ENCODE data around the gene CLEC9A. TPM values are rescaled to one million over a fixed set of nuclear protein-coding genes. Genes with fewer than 3 reads are reported as not detected.

Gene CLEC9A
- total and polyA plus RNA-seq, 3 donors from 2014 or later: 2.6 to 6.3 (median 5.4) TPM

GRCh38 chr12:10068644-10069043 lies 38.2 kb downstream of the CLEC9A start:
- Histone ChIP-seq H3K27ac (peak overlapping the region in 1 of 2 donors; percentile 62), H3K4me1 (no peaks in the 10 kb centered on the region), H3K9me3 (no peaks in the 10 kb centered on the region), H3K4me3 (no peak overlapping the region), H3K27me3 (no peaks in the 10 kb centered on the region), H3K36me3 (ENCODE audit: low read depth, missing control alignments) (no peaks in the 10 kb centered on the region)
- DNase-seq: no peak
- intact Hi-C loops (cut with DNase I; ENCODE audit: low total_unique reads): no loop called here
- 80 to 83% methylated on average over 1 of the region's 1 CpG for WGBS, 2 donors
- TF ChIP-seq POLR2A (IDR thresholded peaks at IDR 0.05) (no peak), CTCF (IDR thresholded peaks at IDR 0.05) (no peak)

GRCh38 chr12:10069099-10069498 lies 38.6 kb downstream of the CLEC9A start:
- no peaks in the 10 kb centered on the region for H3K36me3 ChIP-seq (ENCODE audit: low read depth, missing control alignments)
- DNase-seq: no peak
- intact Hi-C loops (cut with DNase I; ENCODE audit: low total_unique reads): no loop called here
- H3K27me3 ChIP-seq: no peaks in the 10 kb centered on the region
- peak overlapping the region in 1 of 2 donors; percentile 62 for H3K27ac ChIP-seq
- WGBS, 2 donors: 61 to 75% methylated on average over 4 of the region's 4 CpGs
- TF ChIP-seq CTCF (IDR thresholded peaks at IDR 0.05): no peak
- no peak for TF ChIP-seq POLR2A (IDR thresholded peaks at IDR 0.05)
- no peaks in the 10 kb centered on the region for H3K9me3 ChIP-seq
- no peak overlapping the region for H3K4me3 ChIP-seq
- H3K4me1 ChIP-seq: no peaks in the 10 kb centered on the region

- Histone ChIP-seq H3K27me3 (no peaks in the 10 kb centered on the region), H3K4me3 (no peak overlapping the region), H3K4me1 (no peaks in the 10 kb centered on the region), H3K36me3 (ENCODE audit: low read depth, missing control alignments) (no peaks in the 10 kb centered on the region), H3K27ac (no peak overlapping the region), H3K9me3 (no peaks in the 10 kb centered on the region)
- WGBS, 2 donors: 26 to 28% methylated on average over 3 of the region's 3 CpGs
- intact Hi-C loops (cut with DNase I; ENCODE audit: low total_unique reads): no loop called here
- TF ChIP-seq POLR2A (IDR thresholded peaks at IDR 0.05) (no peak), CTCF (IDR thresholded peaks at IDR 0.05) (no peak)
- no peak for DNase-seq
Measured at GRCh38 chr12:10069976-10070375, 39.5 kb downstream of the CLEC9A start.

- no peak overlapping the region for H3K27ac ChIP-seq
- DNase-seq: no peak
- H3K27me3 ChIP-seq: no peaks in the 10 kb centered on the region
- no peak for TF ChIP-seq POLR2A (IDR thresholded peaks at IDR 0.05)
- no peak for TF ChIP-seq CTCF (IDR thresholded peaks at IDR 0.05)
- H3K9me3 ChIP-seq: no peaks in the 10 kb centered on the region
- no peak overlapping the region for H3K4me3 ChIP-seq
- H3K4me1 ChIP-seq: no peaks in the 10 kb centered on the region
- intact Hi-C loops (cut with DNase I; ENCODE audit: low total_unique reads): no loop called here
- WGBS, 2 donors: 93 to 96% methylated on average over 4 of the region's 4 CpGs
- no peaks in the 10 kb centered on the region for H3K36me3 ChIP-seq (ENCODE audit: low read depth, missing control alignments)
Measured at GRCh38 chr12:10070380-10070779, 39.9 kb downstream of the CLEC9A start.

- Histone ChIP-seq H3K4me1 (no peaks in the 10 kb centered on the region), H3K9me3 (no peaks in the 10 kb centered on the region), H3K4me3 (no peak overlapping the region), H3K27me3 (no peaks in the 10 kb centered on the region), H3K36me3 (ENCODE audit: low read depth, missing control alignments) (no peaks in the 10 kb centered on the region), H3K27ac (no peak overlapping the region)
- WGBS, 2 donors: 86 to 93% methylated on average over 2 of the region's 2 CpGs
- DNase-seq: no peak
- TF ChIP-seq CTCF (IDR thresholded peaks at IDR 0.05) (no peak), POLR2A (IDR thresholded peaks at IDR 0.05) (no peak)
- intact Hi-C loops (cut with DNase I; ENCODE audit: low total_unique reads): no loop called here
Measured at GRCh38 chr12:10072131-10072530, 41.6 kb downstream of the CLEC9A start.
